Amniotic stem cell (primary cell): ENCODE data around the gene ZCCHC7.
"Not testable (repeated sequence)": the region's sequence is repeated elsewhere in the genome, so short reads cannot be mapped to it uniquely, and the experiment has no call there.

Source experiments
- DNase-seq: peaks from one replicate; lab custom pipeline; 2025; lab: John Stamatoyannopoulos, UW

Gene ZCCHC7

GRCh38 chr9:37373621-37374020 lies 253.2 kb downstream of the ZCCHC7 start:
- no peak for DNase-seq

GRCh38 chr9:37374892-37375291 lies 254.5 kb downstream of the ZCCHC7 start:
- DNase-seq: no peak

DNA sequence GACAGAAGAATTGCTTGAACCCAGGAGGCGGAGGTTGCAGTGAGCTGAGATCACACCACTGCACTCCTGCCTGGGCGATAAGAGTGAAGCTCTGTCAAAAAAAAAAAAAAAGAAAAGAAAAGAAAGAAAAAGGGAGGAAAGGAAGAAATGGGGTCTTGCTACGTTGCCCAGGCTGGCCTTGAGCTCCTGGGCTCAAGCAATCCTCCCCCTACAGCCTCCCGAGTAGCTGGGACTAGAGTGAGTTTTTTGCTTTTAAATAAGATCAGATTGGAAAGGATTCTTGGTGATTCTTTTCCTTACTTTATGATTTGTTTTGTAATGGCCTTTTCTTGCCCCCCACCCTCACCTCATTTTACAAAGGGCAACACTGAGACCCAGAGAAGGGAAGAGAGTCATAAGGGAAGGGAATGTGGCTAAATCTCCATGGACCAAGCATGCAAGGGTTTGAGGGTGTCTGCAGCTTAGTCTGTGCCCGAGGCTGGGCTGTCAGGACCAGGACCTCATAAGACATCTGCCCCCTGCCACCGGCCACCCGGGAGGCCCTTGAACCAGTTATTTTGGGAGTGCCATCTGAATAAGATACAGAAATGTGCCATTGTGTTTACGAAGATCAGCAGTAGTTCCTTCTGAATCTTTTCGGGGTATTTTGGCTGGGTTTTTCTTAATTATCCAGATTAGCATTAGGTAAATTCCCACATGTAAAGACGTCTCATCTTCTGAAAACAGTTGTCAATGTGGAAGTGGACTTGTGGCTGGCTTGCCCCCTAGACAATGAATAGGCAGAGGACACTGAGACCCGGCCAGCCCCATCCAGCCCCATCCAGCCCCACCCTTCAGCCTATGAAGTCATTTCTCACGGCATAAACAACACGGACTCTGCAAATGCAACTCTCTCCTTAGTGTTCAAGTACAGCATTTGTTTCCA lies 257.6 kb downstream of the ZCCHC7 start:
- no peak for DNase-seq

DNA sequence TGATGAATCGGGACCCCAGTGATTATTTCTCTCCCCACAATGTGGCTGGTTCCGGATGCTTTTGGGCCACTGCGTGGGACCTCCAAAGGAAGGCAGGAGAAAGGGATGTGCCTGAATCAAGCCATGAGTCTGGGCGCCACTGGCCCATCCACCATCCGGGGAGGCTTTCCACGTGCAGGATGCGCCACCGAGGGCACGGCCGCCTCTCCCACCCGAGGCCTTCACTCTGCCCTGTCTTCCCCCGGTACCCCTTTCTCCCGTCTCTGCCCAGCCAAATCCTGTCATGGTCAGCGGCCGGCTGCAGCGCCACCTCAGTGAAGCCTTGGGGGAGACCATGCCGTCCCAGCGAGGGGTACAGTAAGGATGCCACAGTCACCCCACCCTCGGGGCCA lies 258.2 kb downstream of the ZCCHC7 start:
- no peak for DNase-seq

DNA sequence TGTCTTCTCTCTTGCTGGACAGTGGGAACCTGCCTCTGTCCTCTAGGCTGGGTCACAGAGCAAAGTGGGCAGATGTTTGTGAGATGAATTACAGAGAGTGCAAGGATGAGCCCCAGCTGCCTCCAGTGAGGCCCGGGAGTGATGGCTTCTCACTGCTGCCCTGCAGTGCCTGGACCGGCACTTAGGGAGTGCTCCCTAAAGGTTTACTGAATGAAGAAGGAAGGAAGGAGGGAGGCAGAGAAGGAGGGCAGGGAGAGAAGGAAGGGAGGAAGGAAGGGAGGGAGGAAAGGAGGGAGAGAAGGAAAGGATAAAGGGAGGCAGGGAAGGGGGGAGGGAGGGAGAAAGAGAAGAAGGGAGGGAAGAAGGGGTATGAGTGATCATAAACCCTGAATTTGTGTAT lies 259.5 kb downstream of the ZCCHC7 start:
- DNase-seq: no peak

- DNase-seq: no peak
Measured at GRCh38 chr9:37380570-37380969, 260.2 kb downstream of the ZCCHC7 start.

DNA sequence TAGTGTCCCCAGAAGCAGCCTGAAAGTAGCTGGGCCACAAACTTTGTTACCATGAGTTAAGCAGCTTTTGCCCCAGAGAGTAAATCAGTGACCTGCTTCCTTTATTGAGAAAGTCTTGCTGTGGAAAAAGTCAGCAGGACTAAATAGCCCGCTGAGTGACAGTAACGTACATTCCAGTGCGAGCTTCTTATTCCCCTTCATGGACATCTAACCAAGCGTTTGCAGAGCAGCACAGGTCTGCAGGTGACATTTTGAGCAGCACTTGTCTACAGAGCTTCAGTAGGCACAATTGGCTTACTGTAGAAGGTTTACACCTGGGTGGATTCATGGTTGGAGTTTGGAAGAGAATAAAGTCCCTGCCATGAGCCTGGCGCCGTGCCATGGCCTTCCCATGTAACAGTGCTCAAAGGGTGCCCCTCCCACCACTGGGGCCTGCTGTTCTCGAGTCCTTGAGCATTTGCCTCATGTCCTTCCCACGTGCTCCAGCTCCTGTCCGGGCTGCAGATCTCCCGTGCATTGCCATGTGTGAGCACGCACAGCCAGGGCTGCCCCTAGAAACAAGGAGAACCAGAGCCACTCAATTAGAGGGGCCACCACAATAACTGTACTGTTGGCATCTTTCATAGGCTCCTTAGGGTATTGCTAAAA lies 260.8 kb downstream of the ZCCHC7 start:
- DNase-seq: no peak

DNA sequence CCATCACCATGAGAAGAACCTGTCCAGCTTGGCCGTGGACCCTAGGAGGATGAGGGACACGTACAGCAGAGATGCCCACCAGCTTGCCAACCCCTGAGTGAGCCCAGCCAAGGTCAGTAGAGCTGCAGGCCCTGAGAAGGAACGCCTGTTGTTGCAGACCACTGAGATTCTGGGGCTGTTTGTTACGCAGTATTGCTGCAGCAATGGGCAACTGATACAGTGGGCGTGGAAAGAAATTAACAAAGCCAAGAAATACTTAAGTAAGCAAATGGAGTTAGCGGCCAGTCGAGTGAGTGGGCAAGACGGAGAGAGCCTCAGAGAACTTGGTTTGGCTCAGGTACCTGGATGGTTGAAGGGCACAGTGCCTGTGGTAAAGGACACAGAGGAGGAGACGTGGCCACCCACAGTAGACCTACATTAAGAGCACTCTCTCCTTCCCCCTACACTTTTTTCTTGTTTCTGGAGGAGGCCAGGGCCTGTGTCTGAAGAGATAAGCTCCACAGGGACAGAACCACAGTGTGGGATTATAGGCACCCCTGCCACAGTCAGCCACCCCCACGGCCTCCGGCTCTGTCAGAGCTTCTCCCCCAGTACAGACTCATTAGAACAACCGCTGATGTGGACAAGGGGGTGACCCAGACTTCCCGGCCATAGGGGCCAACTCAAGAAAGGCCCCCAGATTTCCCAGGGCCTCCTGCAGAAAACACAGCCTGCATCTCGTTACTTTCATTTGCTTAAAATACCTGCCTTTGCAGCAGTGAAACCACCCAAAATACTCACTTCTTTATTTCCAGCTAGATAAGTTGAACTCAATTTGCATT lies 262.0 kb downstream of the ZCCHC7 start:
- no peak for DNase-seq

DNA sequence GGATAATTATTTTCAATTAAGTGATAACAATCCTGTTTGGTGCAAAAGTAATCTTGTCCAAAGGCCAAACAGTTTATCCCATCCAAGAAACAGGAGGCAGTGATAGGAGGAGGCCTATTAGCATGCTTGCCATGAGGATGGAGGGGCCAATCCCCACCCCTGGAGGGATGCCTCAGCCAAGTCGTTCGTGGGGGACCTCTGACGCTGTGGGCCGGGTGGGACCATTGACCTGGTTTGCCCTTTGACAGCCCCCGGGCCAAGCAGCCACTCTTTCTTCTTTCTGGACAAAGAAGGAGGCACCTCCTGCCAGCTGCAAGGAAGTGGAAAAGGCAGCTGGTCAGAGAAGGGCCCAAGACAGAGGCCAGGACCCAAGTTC lies 262.6 kb downstream of the ZCCHC7 start:
- DNase-seq: no peak

- DNase-seq: no peak
Measured at GRCh38 chr9:37383393-37383792, 263.0 kb downstream of the ZCCHC7 start.

DNA sequence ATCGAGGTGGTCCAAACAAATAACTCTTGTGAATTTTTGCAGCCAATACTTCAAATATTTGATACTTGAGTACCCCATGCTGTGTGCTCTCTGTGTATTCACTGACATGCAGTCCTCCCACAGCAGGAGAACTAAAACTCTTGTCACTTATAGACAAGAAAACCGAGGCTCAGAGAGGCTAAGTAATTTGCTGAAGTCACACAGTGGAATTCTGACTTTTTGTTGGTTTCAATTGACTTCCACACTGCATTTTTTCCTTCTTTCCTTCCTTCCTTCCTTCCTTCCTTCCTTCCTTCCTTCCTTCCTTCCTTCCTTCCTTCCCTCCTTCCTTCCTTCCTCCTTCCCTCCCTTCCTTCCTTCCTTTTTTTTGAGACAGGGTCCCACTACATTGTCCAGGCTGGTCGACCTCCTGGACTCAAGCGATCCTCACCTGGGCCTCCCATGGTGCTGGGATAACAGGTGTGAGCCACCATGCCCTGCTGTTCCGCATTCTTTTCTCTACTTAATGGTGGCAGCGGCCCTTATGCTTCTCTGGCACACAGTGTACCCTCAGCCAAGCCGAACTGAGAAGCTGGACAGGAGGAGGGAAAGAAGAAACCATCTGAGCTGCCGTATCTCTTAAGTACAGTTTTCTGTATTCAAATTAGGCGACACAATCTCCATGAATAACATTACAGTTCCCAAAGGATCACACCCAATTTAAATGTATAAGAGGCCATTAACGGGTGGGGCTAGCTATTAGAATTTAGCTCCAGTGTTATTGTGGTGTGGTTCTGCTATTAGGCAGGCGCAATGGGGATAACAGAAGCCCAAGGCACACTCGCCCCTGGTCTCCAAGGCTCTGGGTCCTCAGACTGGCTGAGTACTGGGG lies 263.7 kb downstream of the ZCCHC7 start:
- no peak for DNase-seq

- DNase-seq: no peak
Measured at GRCh38 chr9:37385286-37385685, 264.9 kb downstream of the ZCCHC7 start.

DNA sequence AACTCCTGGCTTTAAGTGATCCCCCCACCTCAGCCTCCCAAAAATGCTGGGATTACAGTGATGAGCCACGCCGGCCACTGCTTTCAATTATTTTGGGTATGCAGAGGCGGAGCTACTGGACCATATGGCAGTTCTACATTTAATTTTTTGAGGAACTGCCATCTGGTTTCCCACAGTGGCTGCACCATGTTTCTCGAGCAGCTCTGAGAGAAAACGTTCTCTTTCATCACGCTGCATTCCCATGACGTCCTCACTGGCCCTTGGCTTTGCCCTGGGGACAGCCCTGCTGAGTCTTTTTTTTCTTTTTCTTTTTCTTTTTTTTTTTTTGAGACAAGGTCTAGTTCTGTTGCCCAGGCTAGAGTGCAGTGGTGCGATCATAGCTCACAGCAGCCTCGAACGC lies 266.6 kb downstream of the ZCCHC7 start:
- no peak for DNase-seq

DNA sequence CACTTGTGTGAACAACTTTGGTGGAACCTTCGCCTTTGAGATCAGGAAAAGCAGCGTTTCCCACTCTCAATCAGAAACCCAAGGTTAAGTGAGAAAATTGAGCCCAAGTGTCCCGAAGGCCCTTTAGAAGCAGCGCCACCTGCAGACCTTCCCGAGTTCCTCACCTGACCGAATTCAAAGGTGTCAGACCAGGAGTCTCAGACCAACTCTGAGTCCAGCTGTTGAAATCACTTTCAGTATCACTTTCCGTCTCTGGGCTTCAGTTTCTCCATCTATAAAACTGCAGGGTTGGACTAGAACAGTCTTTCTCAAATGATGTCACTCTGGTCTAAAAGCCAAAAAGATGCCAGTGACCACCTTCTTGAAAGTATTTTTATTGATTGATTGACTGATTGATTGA lies 270.4 kb downstream of the ZCCHC7 start:
- no peak for DNase-seq

DNA sequence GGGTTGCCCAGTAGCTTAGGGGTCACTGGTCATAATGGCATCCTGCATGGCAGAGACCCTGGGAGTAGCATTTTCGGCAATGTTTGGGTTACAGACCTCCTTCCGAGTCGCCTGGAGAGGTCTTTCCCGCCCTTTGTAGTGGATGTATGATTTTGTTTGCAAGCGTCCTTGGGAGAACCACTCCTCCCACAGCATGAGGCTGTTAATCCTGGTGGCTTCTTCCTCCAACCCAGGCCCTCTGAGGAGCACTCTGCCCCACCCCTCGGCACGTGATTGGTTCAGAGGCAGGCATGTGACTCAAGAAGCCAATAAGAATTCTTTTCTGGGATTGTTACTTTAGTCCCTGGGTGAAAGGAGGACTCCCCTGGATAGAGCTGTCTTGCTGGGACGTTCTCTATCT lies 271.9 kb downstream of the ZCCHC7 start:
- no peak for DNase-seq

GRCh38 chr9:37395229-37395628 lies 274.9 kb downstream of the ZCCHC7 start:
- DNase-seq: no peak

DNA sequence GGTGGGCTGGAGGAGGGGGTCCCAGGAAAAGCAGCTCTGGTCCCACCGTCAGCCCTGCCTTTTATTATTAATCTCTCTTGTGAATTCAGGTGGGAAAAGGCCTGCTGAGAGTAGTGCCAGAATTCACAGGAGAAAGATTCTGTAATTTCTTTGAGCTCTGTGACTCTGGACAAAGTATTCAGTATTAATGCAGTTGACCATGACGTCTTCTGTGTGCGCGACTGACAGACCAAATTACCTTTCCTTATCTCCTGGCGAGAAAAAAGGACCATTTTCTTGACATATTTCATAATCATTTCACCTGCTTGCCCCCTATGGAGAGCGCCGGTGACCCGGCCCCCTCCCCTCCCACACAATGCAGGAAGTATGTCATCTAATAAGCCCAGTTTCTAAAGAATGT lies 275.3 kb downstream of the ZCCHC7 start:
- no peak for DNase-seq

GRCh38 chr9:37397948-37398347 lies 277.6 kb downstream of the ZCCHC7 start:
- DNase-seq: not testable (repeated sequence)

- no peak for DNase-seq
Measured at GRCh38 chr9:37398464-37399025, 278.2 kb downstream of the ZCCHC7 start.

DNA sequence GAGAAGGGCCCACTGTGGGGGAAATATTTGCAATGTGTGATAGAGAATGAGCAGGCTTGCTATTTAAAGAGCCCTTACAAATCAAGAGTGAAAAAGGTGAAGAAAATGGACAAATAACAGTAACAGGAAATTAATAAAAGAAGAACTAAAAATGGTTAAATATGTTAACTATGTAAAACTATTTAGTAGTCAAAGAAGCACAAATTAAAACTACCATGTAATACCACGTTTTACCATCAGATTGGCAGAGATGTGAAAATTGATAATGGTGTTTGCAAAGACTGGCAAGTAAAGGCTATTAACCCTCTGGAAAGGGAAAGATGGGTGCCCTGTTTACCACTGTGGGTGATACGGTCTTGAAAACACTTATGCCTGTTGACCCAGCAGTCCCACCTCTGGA lies 279.0 kb downstream of the ZCCHC7 start:
- DNase-seq: no peak

DNA sequence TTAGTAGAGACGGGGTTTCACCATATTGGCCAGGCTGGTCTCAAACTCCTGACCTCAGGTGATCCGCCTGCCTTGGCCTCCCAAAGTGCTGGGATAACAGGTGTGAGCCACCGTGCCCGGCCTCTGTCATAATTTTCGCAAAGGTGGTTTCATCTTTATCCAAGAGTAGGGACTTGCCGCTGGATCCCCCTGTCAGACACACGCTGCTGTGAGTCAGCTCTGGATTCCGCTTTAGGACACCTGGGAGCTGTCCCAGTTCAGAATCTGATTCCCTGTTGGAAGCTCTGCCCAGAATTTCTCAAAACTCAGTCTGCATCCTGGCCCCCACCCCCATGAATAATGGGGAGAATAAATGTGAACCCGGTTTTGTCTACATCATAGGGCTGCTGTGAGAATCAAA lies 284.2 kb downstream of the ZCCHC7 start:
- no peak for DNase-seq
